HEK293 (cell line): Measurements from ENCODE around the gene ZNF428.

Source experiments
- CTCF ChIP-seq: fragments of 450-650 bp; formaldehyde crosslinking; IDR thresholded peaks from 2 replicates; pipeline ENCODE4 v1.5.1; 2016; ENCODE audit warnings: missing biosample characterization, missing genetic modification characterization
- ZNF10 ChIP-seq: fragments of 450-650 bp; formaldehyde crosslinking; IDR thresholded peaks from 2 replicates; pipeline ENCODE4 v1.5.1; 2017; ENCODE audit warnings: missing biosample characterization, missing genetic modification characterization

GRCh38 chr19:43652546-43652874 is 33.1 kb upstream of the ZNF428 start:
- TF ChIP-seq CTCF (tag by site-specific recombination) (no peak), ZNF10 (no peak)
